Ovary (tissue), 3 donors: ENCODE results near the gene ANKMY1.

Experiments used
- CTCF ChIP-seq, 3 donors: fragments of 450-650 bp in 2 of 3; fragments of 200-600 bp in 1 of 3; IDR thresholded peaks; one replicate each; pipeline versions ENCODE4 v1.5.1 to v1.8.0; 2016 to 2022; ENCODE audit warnings: antibody characterized with exemption in 3 of 3, mild to moderate bottlenecking in 1 of 3
- EP300 ChIP-seq: sonication (generic); formaldehyde crosslinking; IDR thresholded peaks from one replicate; pipeline ENCODE4 v1.6.1; 2017; ENCODE audit warnings: antibody characterized with exemption
- POLR2A ChIP-seq: fragments of 450-650 bp; IDR thresholded peaks from one replicate; pipeline ENCODE4 v1.6.1; 2017; ENCODE audit warnings: antibody characterized with exemption, mild to moderate bottlenecking, moderate library complexity
- donor health status: DM: no; HTN: no; CAD: no.

GRCh38 chr2:240586198-240586918 is 28.6 kb upstream of the ANKMY1 start, which contains the start of gene CAPN10:
- no peak for TF ChIP-seq CTCF (IDR thresholded peaks at IDR 0.05)
- peak; percentile 44 for TF ChIP-seq POLR2A
- TF ChIP-seq EP300: no peak
